Small intestine (tissue), 7 donors: ENCODE data around the gene PRUNE2. TPM values are rescaled to one million over a fixed set of nuclear protein-coding genes. Genes with fewer than 3 reads are reported as not detected.

Experiments used
- DNase-seq, 2 donors: peaks; one replicate each; pipeline versions ENCODE4 v3.0.0 to v3.0.0-alpha.2; 2013
- FAIRE-seq: peaks from 2 replicates; lab custom pipeline; 2012; peaks lifted over from hg19 to GRCh38; lab: Jason Lieb, UNC
- H3K27ac ChIP-seq, 3 donors: one replicate each; pipeline ENCODE4 v1.5.1; 2013; ENCODE audit warnings: low read length in 2 of 3, mild to moderate bottlenecking in 2 of 3, control low read depth in 1 of 3, inconsistent platforms in 1 of 3, low read depth in 1 of 3, moderate library complexity in 1 of 3
- H3K27me3 ChIP-seq, 3 donors: one replicate each; pipeline ENCODE4 v1.6.1; 2013; ENCODE audit warnings: low read length in 3 of 3, inconsistent platforms in 1 of 3; ENCODE audit not compliant: control insufficient read depth in 3 of 3, insufficient read depth in 3 of 3
- H3K36me3 ChIP-seq, 3 donors: one replicate each; pipeline ENCODE4 v1.6.1; 2013; ENCODE audit warnings: low read length in 3 of 3, inconsistent platforms in 1 of 3, low read depth in 1 of 3, mild to moderate bottlenecking in 1 of 3, moderate library complexity in 1 of 3; ENCODE audit not compliant: control insufficient read depth in 3 of 3, insufficient read depth in 2 of 3
- H3K4me1 ChIP-seq, 3 donors: one replicate each; pipeline ENCODE4 v1.6.1; 2013; ENCODE audit warnings: low read length in 2 of 3, inconsistent platforms in 1 of 3, low read depth in 1 of 3, mild to moderate bottlenecking in 1 of 3, moderate library complexity in 1 of 3; ENCODE audit not compliant: control insufficient read depth in 3 of 3, insufficient read depth in 2 of 3
- H3K4me3 ChIP-seq, 3 donors: one replicate each; pipeline ENCODE4 v1.5.1; 2013; ENCODE audit warnings: low read length in 3 of 3, control low read depth in 1 of 3, inconsistent platforms in 1 of 3, low read depth in 1 of 3, mild to moderate bottlenecking in 1 of 3, moderate library complexity in 1 of 3
- H3K9me3 ChIP-seq, 2 donors: one replicate each; pipeline ENCODE4 v1.6.1; 2013; ENCODE audit warnings: low read depth in 1 of 2, low read length in 1 of 2; ENCODE audit not compliant: control insufficient read depth in 2 of 2, insufficient read depth in 1 of 2
- WGBS, 3 donors: extraction: QIAGEN DNeasy Blood & Tissue Kit; methylation state at CpG; one replicate each; pipeline ENCODE4 v1.1.7; 2013; 5-methylcytosine and 5-hydroxymethylcytosine counted together
- polyA plus RNA-seq, 4 donors: library from polyadenylated mRNA; stranded (reverse) in 3 of 4; unstranded in 1 of 4; fragments of 200-250 nt in 3 of 4; fragments of 120-200 nt in 1 of 4; gene quantifications; one replicate each; pipeline versions ENCODE4 v1.2.1 to v1.2.3, GENCODE V29; 2013
- donor health status: healthy with polysubstance abuse.
- donor health status: control.
- donor health status: control.
- donor health status: Bipolar disorder and iron deficiency.
- donor health status: healthy.

The PRUNE2 gene
- polyA plus RNA-seq, 4 donors = 1.1 to 62.1 (median 7.5) TPM

- Histone ChIP-seq H3K4me3 (no peak overlapping the region), H3K4me1 (peaks cover 0 to 9% (median 0%) of the 10 kb centered on the region in 3 donors), H3K27ac (no peak overlapping the region), H3K36me3 (no peaks in the 10 kb centered on the region), H3K27me3 (peaks cover 0 to 2% (median 0%) of the 10 kb centered on the region in 3 donors), H3K9me3 (no peaks in the 10 kb centered on the region)
- 72 to 76% (median 72%) methylated on average over 4 of the region's 4 CpGs for WGBS, 3 donors
- FAIRE-seq = no peak
- DNase-seq = no peak
Measured at GRCh38 chr9:76718166-76718565, 187.7 kb downstream of the PRUNE2 start.

GRCh38 chr9:76717613-76718012 lies 188.3 kb downstream of the PRUNE2 start:
- no peaks in the 10 kb centered on the region for H3K9me3 ChIP-seq
- no peak for FAIRE-seq
- no peak for DNase-seq
- 32 to 44% (median 41%) methylated on average over 5 of the region's 5 CpGs for WGBS, 3 donors
- H3K36me3 ChIP-seq = no peaks in the 10 kb centered on the region
- H3K27me3 ChIP-seq = peaks cover 0 to 2% (median 0%) of the 10 kb centered on the region in 3 donors
- H3K27ac ChIP-seq = no peak overlapping the region
- no peak overlapping the region for H3K4me3 ChIP-seq
- peaks cover 0 to 9% (median 0%) of the 10 kb centered on the region in 3 donors for H3K4me1 ChIP-seq

GRCh38 chr9:76717176-76717575 lies 188.7 kb downstream of the PRUNE2 start:
- 43 to 75% (median 63%) methylated on average over 5 of the region's 5 CpGs for WGBS, 3 donors
- DNase-seq (peak in 1 of 2 donors; percentile 15), FAIRE-seq (no peak)
- Histone ChIP-seq H3K27ac (no peak overlapping the region), H3K9me3 (no peaks in the 10 kb centered on the region), H3K4me1 (peaks cover 0 to 9% (median 0%) of the 10 kb centered on the region in 3 donors), H3K4me3 (no peak overlapping the region), H3K27me3 (peaks cover 0 to 2% (median 0%) of the 10 kb centered on the region in 3 donors), H3K36me3 (no peaks in the 10 kb centered on the region)

GRCh38 chr9:76716085-76716672 lies 189.7 kb downstream of the PRUNE2 start:
- WGBS, 3 donors = 54 to 64% (median 64%) methylated on average over 7 of the region's 7 CpGs
- DNase-seq = peak in 1 of 2 donors; percentile 79

GRCh38 chr9:76713381-76713780 lies 192.5 kb downstream of the PRUNE2 start:
- no peak overlapping the region for H3K4me3 ChIP-seq
- H3K27me3 ChIP-seq = peaks cover 0 to 5% (median 0%) of the 10 kb centered on the region in 3 donors
- H3K36me3 ChIP-seq = no peaks in the 10 kb centered on the region
- FAIRE-seq (no peak), DNase-seq (no peak)
- H3K9me3 ChIP-seq = no peaks in the 10 kb centered on the region
- H3K27ac ChIP-seq = no peak overlapping the region
- H3K4me1 ChIP-seq = peaks cover 0 to 9% (median 0%) of the 10 kb centered on the region in 3 donors
- 61 to 85% (median 78%) methylated on average over 5 of the region's 5 CpGs for WGBS, 3 donors

More at GRCh38 chr9:76716085-76716672, 189.7 kb downstream of the PRUNE2 start:
- H3K27ac ChIP-seq = no peak overlapping the region
- H3K27me3 ChIP-seq = peaks cover 0 to 2% (median 0%) of the 10 kb centered on the region in 3 donors
- no peaks in the 10 kb centered on the region for H3K36me3 ChIP-seq
- no peak for FAIRE-seq
- H3K4me1 ChIP-seq = peaks cover 0 to 9% (median 0%) of the 10 kb centered on the region in 3 donors
- no peaks in the 10 kb centered on the region for H3K9me3 ChIP-seq
- H3K4me3 ChIP-seq = no peak overlapping the region

- Histone ChIP-seq H3K4me1 (no peaks in the 10 kb centered on the region), H3K27ac (no peak overlapping the region), H3K36me3 (no peaks in the 10 kb centered on the region), H3K4me3 (no peak overlapping the region), H3K9me3 (no peaks in the 10 kb centered on the region), H3K27me3 (peaks cover 0 to 7% (median 6%) of the 10 kb centered on the region in 3 donors)
- DNase-seq (no peak), FAIRE-seq (no peak)
- WGBS, 3 donors = 77 to 88% (median 80%) methylated on average over 9 of the region's 9 CpGs
Measured at GRCh38 chr9:76709020-76709419, 196.9 kb downstream of the PRUNE2 start.

- no peaks in the 10 kb centered on the region for H3K4me1 ChIP-seq
- peaks cover 0 to 7% (median 6%) of the 10 kb centered on the region in 3 donors for H3K27me3 ChIP-seq
- H3K4me3 ChIP-seq = no peak overlapping the region
- no peak overlapping the region for H3K27ac ChIP-seq
- DNase-seq (no peak), FAIRE-seq (no peak)
- 71 to 81% (median 76%) methylated on average over 6 of the region's 6 CpGs for WGBS, 3 donors
- H3K9me3 ChIP-seq = no peaks in the 10 kb centered on the region
- H3K36me3 ChIP-seq = no peaks in the 10 kb centered on the region
Measured at GRCh38 chr9:76707510-76707909, 198.4 kb downstream of the PRUNE2 start.

GRCh38 chr9:76704593-76705204 lies 201.2 kb downstream of the PRUNE2 start:
- Histone ChIP-seq H3K27me3 (peaks cover 0 to 6% (median 4%) of the 10 kb centered on the region in 3 donors), H3K4me1 (peaks cover 0 to 7% (median 0%) of the 10 kb centered on the region in 3 donors), H3K9me3 (no peaks in the 10 kb centered on the region), H3K36me3 (no peaks in the 10 kb centered on the region), H3K27ac (no peak overlapping the region), H3K4me3 (no peak overlapping the region)
- 8 to 10% (median 9%) methylated on average over 9 of the region's 9 CpGs for WGBS, 3 donors
- DNase-seq = peak; percentile 79 to 83
- no peak for FAIRE-seq
